ENCODE results near the gene MIPOL1.

DNA sequence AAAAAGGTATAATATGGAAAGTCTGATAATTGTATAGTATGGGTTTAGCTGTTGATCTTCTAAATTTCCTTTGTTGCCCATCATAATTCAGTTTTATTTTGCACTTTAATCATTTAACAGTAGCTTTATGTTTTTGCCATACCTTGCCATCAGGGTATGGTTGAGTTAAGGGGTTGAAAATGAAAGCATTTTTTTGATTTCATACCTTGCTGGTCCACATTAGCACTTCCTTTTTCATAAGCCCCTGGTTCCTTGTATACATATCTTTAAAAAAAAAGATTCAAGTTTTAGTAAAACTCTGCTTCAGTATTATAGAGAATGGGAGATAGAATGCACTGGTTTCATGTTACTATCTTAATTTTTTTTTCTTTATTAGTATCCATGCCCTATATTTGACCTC lies 71.1 kb downstream of the MIPOL1 start:
- TF ChIP-seq, protein P1, sequence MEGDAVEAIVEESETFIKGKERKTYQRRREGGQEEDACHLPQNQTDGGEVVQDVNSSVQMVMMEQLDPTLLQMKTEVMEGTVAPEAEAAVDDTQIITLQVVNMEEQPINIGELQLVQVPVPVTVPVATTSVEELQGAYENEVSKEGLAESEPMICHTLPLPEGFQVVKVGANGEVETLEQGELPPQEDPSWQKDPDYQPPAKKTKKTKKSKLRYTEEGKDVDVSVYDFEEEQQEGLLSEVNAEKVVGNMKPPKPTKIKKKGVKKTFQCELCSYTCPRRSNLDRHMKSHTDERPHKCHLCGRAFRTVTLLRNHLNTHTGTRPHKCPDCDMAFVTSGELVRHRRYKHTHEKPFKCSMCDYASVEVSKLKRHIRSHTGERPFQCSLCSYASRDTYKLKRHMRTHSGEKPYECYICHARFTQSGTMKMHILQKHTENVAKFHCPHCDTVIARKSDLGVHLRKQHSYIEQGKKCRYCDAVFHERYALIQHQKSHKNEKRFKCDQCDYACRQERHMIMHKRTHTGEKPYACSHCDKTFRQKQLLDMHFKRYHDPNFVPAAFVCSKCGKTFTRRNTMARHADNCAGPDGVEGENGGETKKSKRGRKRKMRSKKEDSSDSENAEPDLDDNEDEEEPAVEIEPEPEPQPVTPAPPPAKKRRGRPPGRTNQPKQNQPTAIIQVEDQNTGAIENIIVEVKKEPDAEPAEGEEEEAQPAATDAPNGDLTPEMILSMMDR (IDR thresholded peaks at IDR 0.05): no peak
- no peak for TF ChIP-seq POLR2A (IDR thresholded peaks at IDR 0.05)
